Activated CD8-positive, alpha-beta memory T cell treated with anti-CD3 and anti-CD28 coated beads, Interleukin-2, amount 50 U/mL, for 1 hour (primary cell): ENCODE measurements around the gene SMIM44.

ENCODE experiments used
- DNase-seq: peaks from one replicate; pipeline ENCODE4 v3.0.0-alpha.2; 2020; ENCODE audit errors: extremely low read depth

The SMIM44 gene

GRCh38 chr19:3434630-3435553 is 48.3 kb downstream of the SMIM44 start:
- peak; percentile 84 for DNase-seq

DNA sequence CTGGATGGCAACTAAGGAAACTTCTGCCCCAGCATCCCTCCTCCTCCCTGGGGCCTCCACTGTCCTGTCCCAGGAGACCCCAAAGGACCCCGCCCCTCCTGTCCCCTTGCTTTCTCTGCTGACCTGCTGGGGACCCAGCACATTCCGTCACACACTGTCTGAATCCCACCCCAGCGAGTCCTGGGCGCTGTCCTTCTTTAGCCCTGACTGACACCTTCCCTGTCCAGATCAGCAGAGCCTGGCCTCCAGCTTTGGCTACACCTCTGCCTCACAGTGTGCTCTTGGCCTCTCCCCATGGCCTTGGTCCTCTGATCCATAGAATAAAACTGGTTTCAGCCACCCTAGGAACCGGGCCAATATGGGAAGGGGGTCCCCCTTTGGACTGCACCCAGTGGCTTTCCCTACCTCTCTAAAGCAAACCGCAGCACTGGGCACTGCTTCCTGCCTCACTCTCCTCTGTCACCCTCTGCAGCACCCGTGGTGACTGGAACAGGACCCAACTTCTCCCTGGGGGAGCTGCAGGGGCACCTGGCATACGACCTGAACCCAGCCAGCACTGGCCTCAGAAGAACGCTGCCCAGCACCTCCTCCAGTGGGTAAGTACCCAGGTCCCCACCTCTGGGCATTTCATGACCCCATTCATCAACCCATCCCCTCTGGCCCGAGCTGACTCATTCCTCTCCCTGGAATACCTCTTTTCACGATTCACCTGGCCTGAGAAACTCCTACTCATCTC is 49.3 kb downstream of the SMIM44 start:
- DNase-seq = no peak

GRCh38 chr19:3433313-3433712 is 49.9 kb downstream of the SMIM44 start:
- no peak for DNase-seq
